Measurements from ENCODE around the gene PSORS1C2.
"Not testable (repeated sequence)": the region's sequence is repeated elsewhere in the genome, so short reads cannot be mapped to it uniquely, and the experiment has no call there.

Gene PSORS1C2

GRCh38 chr6:31165064-31165832, 26.4 kb upstream of the PSORS1C2 start:
- DNase-seq = not testable (repeated sequence)

- DNase-seq = not testable (repeated sequence)
These were observed 25.7 kb upstream of the PSORS1C2 start for GRCh38 chr6:31164475-31165063.

- peak; percentile 28 for DNase-seq
These were observed 25.1 kb upstream of the PSORS1C2 start for GRCh38 chr6:31163922-31164321.

- DNase-seq = no peak
These were observed 23.7 kb upstream of the PSORS1C2 start for GRCh38 chr6:31162463-31163165.

- DNase-seq = no peak
These were observed 22.6 kb upstream of the PSORS1C2 start for GRCh38 chr6:31161216-31162126.

GRCh38 chr6:31158863-31159855, 20.3 kb upstream of the PSORS1C2 start:
- DNase-seq = peak; percentile 58

- peak; percentile 99 for DNase-seq
These were observed 19.4 kb upstream of the PSORS1C2 start, which contains the start of gene TCF19 for GRCh38 chr6:31158140-31158862. TCF19 (plus strand) TSS chr6:31158589; CDS start chr6:31159470, 881 bp downstream.

GRCh38 chr6:31157513-31158139, 18.8 kb upstream of the PSORS1C2 start, which contains the start of gene CCHCR1:
CCHCR1 (minus strand) TSS chr6:31157802; CDS start chr6:31157600, 202 bp downstream.
- no peak for DNase-seq

- no peak for DNase-seq
These were observed 17.8 kb upstream of the PSORS1C2 start for GRCh38 chr6:31156641-31157040.

- DNase-seq = no peak
These were observed 15.6 kb upstream of the PSORS1C2 start for GRCh38 chr6:31154436-31154835.

GRCh38 chr6:31152781-31153180, 13.9 kb upstream of the PSORS1C2 start:
- no peak for DNase-seq

- no peak for DNase-seq
These were observed 11.1 kb upstream of the PSORS1C2 start for GRCh38 chr6:31149827-31150447.

GRCh38 chr6:31145386-31145785, 6.5 kb upstream of the PSORS1C2 start:
- DNase-seq = no peak

- DNase-seq = no peak
These were observed 6.1 kb upstream of the PSORS1C2 start for GRCh38 chr6:31144970-31145340.

- DNase-seq = no peak
These were observed 5.6 kb upstream of the PSORS1C2 start for GRCh38 chr6:31144296-31144969.

GRCh38 chr6:31143148-31143547, 4.3 kb upstream of the PSORS1C2 start:
- DNase-seq = no peak

GRCh38 chr6:31142361-31142761, 3.5 kb upstream of the PSORS1C2 start:
- DNase-seq = no peak

- DNase-seq = no peak
These were observed 1.8 kb upstream of the PSORS1C2 start for GRCh38 chr6:31140643-31141042.

- DNase-seq = no peak
These were observed 733 bp upstream of the PSORS1C2 start for GRCh38 chr6:31139599-31139998.
